HEK293 (cell line): Measurements from ENCODE around the gene GRIA1.

Experiments used
- CTCF ChIA-PET: fragments of 350-600 bp; formaldehyde crosslinking; extraction: SDS; loops from one replicate; lab custom pipeline; 2021; ENCODE audit warnings: antibody characterized with exemption; lab: Yijun Ruan, JAX
- POLR2A ChIA-PET: fragments of 300-600 bp; formaldehyde crosslinking; extraction: SDS; loops from one replicate; lab custom pipeline; 2020; ENCODE audit warnings: antibody characterized with exemption, inconsistent platforms; lab: Yijun Ruan, JAX
- H3K27ac ChIP-seq: fragments of 200-500 bp; sonication (Bioruptor generic); 2 replicates; pipeline ENCODE4 v1.5.1; 2014; ENCODE audit warnings: low read depth, low read length, control low read depth, inconsistent platforms; ENCODE audit errors: extremely low read depth
- H3K36me3 ChIP-seq, 2 experiments: fragments of 200-500 bp in 1 of 2; sonication (Bioruptor generic) in 1 of 2; 1 replicate in 1 of 2; 2 replicates in 1 of 2; pipeline ENCODE4 v1.5.1; 2014 to 2017; ENCODE audit warnings: inconsistent platforms in 2 of 2, low read length in 2 of 2; ENCODE audit not compliant: control insufficient read depth in 2 of 2, insufficient read depth in 1 of 2
- H3K4me1 ChIP-seq: fragments of 200-500 bp; sonication (Bioruptor generic); 2 replicates; pipeline ENCODE4 v1.5.1; 2014; ENCODE audit warnings: mild to moderate bottlenecking, low read length, inconsistent platforms; ENCODE audit not compliant: control insufficient read depth, insufficient read depth
- H3K4me3 ChIP-seq: 2 replicates; pipeline ENCODE4 v1.5.1; 2011; ENCODE audit warnings: low read depth, mild to moderate bottlenecking, control low read depth, low read length, moderate library complexity
- H3K9me3 ChIP-seq: fragments of 200-500 bp; sonication (Bioruptor generic); 2 replicates; pipeline ENCODE4 v1.5.1; 2014; ENCODE audit warnings: low read depth, low read length, inconsistent platforms; ENCODE audit not compliant: control insufficient read depth, insufficient read depth
- GFI1B ChIP-seq: fragments of 450-650 bp; formaldehyde crosslinking; IDR thresholded peaks from 2 replicates; pipeline ENCODE4 v1.5.1; 2016; ENCODE audit warnings: missing biosample characterization, missing genetic modification characterization
- IKZF3 ChIP-seq: fragments of 450-650 bp; IDR thresholded peaks from 2 replicates; pipeline ENCODE4 v1.5.0; 2018; ENCODE audit warnings: missing biosample characterization, mild to moderate bottlenecking, missing genetic modification characterization, moderate library complexity
- OSR2 ChIP-seq: fragments of 450-650 bp; formaldehyde crosslinking; IDR thresholded peaks from 2 replicates; pipeline ENCODE4 v1.5.1; 2016; ENCODE audit warnings: missing biosample characterization, missing genetic modification characterization
- PRDM1 ChIP-seq: fragments of 450-650 bp; formaldehyde crosslinking; IDR thresholded peaks from 2 replicates; pipeline ENCODE4; 2016; ENCODE audit warnings: missing biosample characterization, missing genetic modification characterization
- ZFP3 ChIP-seq: fragments of 450-650 bp; formaldehyde crosslinking; IDR thresholded peaks from 2 replicates; pipeline ENCODE4 v1.5.1; 2016; ENCODE audit warnings: low read depth, missing biosample characterization, missing genetic modification characterization
- ZNF157 ChIP-seq: fragments of 450-650 bp; formaldehyde crosslinking; IDR thresholded peaks from 2 replicates; pipeline ENCODE4 v1.5.1; 2016; ENCODE audit warnings: missing biosample characterization, missing genetic modification characterization
- ZNF391 ChIP-seq: fragments of 450-650 bp; formaldehyde crosslinking; IDR thresholded peaks from 2 replicates; pipeline ENCODE4 v1.5.1; 2016; ENCODE audit warnings: low read depth, missing biosample characterization, missing genetic modification characterization, borderline replicate concordance
- ZNF48 ChIP-seq: fragments of 450-650 bp; formaldehyde crosslinking; IDR thresholded peaks from 2 replicates; pipeline ENCODE4 v1.5.1; 2016; ENCODE audit warnings: missing biosample characterization, missing genetic modification characterization
- ZNF530 ChIP-seq: fragments of 450-650 bp; formaldehyde crosslinking; IDR thresholded peaks from 2 replicates; pipeline ENCODE4 v1.5.1; 2016; ENCODE audit warnings: low read depth, missing biosample characterization, missing genetic modification characterization
- ZNF544 ChIP-seq: fragments of 450-650 bp; formaldehyde crosslinking; IDR thresholded peaks from 2 replicates; pipeline ENCODE4 v1.5.0; 2017; ENCODE audit warnings: missing biosample characterization, missing genetic modification characterization
- ZNF580 ChIP-seq: fragments of 450-650 bp; formaldehyde crosslinking; IDR thresholded peaks from 2 replicates; pipeline ENCODE4 v1.5.1; 2016; ENCODE audit warnings: missing biosample characterization, missing genetic modification characterization
- ZNF621 ChIP-seq: fragments of 450-650 bp; formaldehyde crosslinking; IDR thresholded peaks from 2 replicates; pipeline ENCODE4 v1.5.1; 2017; ENCODE audit warnings: missing biosample characterization, missing genetic modification characterization
- ZNF629 ChIP-seq: fragments of 450-650 bp; formaldehyde crosslinking; IDR thresholded peaks from 2 replicates; pipeline ENCODE4 v1.5.1; 2017; ENCODE audit warnings: missing biosample characterization, missing genetic modification characterization
- ZXDB ChIP-seq: fragments of 450-650 bp; formaldehyde crosslinking; IDR thresholded peaks from 2 replicates; pipeline ENCODE4 v1.5.1; 2016; ENCODE audit warnings: missing biosample characterization, missing genetic modification characterization
- TF ChIP-seq, protein P1 (sequence below): fragments of 450-650 bp; formaldehyde crosslinking; IDR thresholded peaks from 2 replicates; pipeline ENCODE4 v1.5.1; 2017; ENCODE audit warnings: missing biosample characterization, missing genetic modification characterization
- TF ChIP-seq, protein P2 (sequence below): fragments of 450-650 bp; IDR thresholded peaks from 2 replicates; pipeline ENCODE4 v1.5.1; 2018; ENCODE audit warnings: missing biosample characterization, missing genetic modification characterization
- TF ChIP-seq, protein P3 (sequence below): fragments of 450-650 bp; formaldehyde crosslinking; IDR thresholded peaks from 2 replicates; pipeline ENCODE4 v1.5.1; 2016; ENCODE audit warnings: missing biosample characterization, missing genetic modification characterization

Gene GRIA1

GRCh38 chr5:153641183-153641688, 150.8 kb downstream of the GRIA1 start:
- POLR2A ChIA-PET: no interaction called here
- H3K9me3 ChIP-seq: no peaks in the 10 kb centered on the region
- no peak overlapping the region for H3K27ac ChIP-seq
- TF ChIP-seq ZNF530 (tag by site-specific recombination) (no peak), ZNF48 (tag by site-specific recombination) (no peak), ZNF629 (tag by site-specific recombination) (no peak), ZNF544 (tag by site-specific recombination) (no peak), IKZF3 (tag by site-specific recombination) (no peak), ZNF580 (no peak), OSR2 (tag by site-specific recombination) (no peak), ZFP3 (tag by site-specific recombination) (no peak), ZXDB (no peak), PRDM1 (tag by site-specific recombination) (no peak), ZNF391 (tag by site-specific recombination) (no peak)
- TF ChIP-seq, protein P1, sequence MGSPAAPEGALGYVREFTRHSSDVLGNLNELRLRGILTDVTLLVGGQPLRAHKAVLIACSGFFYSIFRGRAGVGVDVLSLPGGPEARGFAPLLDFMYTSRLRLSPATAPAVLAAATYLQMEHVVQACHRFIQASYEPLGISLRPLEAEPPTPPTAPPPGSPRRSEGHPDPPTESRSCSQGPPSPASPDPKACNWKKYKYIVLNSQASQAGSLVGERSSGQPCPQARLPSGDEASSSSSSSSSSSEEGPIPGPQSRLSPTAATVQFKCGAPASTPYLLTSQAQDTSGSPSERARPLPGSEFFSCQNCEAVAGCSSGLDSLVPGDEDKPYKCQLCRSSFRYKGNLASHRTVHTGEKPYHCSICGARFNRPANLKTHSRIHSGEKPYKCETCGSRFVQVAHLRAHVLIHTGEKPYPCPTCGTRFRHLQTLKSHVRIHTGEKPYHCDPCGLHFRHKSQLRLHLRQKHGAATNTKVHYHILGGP: no peak
- TF ChIP-seq, protein P2, sequence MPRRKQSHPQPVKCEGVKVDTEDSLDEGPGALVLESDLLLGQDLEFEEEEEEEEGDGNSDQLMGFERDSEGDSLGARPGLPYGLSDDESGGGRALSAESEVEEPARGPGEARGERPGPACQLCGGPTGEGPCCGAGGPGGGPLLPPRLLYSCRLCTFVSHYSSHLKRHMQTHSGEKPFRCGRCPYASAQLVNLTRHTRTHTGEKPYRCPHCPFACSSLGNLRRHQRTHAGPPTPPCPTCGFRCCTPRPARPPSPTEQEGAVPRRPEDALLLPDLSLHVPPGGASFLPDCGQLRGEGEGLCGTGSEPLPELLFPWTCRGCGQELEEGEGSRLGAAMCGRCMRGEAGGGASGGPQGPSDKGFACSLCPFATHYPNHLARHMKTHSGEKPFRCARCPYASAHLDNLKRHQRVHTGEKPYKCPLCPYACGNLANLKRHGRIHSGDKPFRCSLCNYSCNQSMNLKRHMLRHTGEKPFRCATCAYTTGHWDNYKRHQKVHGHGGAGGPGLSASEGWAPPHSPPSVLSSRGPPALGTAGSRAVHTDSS (tag by site-specific recombination): no peak
- TF ChIP-seq, protein P3, sequence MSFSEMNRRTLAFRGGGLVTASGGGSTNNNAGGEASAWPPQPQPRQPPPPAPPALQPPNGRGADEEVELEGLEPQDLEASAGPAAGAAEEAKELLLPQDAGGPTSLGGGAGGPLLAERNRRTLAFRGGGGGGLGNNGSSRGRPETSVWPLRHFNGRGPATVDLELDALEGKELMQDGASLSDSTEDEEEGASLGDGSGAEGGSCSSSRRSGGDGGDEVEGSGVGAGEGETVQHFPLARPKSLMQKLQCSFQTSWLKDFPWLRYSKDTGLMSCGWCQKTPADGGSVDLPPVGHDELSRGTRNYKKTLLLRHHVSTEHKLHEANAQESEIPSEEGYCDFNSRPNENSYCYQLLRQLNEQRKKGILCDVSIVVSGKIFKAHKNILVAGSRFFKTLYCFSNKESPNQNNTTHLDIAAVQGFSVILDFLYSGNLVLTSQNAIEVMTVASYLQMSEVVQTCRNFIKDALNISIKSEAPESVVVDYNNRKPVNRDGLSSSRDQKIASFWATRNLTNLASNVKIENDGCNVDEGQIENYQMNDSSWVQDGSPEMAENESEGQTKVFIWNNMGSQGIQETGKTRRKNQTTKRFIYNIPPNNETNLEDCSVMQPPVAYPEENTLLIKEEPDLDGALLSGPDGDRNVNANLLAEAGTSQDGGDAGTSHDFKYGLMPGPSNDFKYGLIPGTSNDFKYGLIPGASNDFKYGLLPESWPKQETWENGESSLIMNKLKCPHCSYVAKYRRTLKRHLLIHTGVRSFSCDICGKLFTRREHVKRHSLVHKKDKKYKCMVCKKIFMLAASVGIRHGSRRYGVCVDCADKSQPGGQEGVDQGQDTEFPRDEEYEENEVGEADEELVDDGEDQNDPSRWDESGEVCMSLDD (tag by site-specific recombination): no peak
- no peaks in the 10 kb centered on the region for H3K4me1 ChIP-seq
- no peak overlapping the region for H3K4me3 ChIP-seq
- CTCF ChIA-PET: no interaction called here
- H3K36me3 ChIP-seq: no peaks in the 10 kb centered on the region

DNA sequence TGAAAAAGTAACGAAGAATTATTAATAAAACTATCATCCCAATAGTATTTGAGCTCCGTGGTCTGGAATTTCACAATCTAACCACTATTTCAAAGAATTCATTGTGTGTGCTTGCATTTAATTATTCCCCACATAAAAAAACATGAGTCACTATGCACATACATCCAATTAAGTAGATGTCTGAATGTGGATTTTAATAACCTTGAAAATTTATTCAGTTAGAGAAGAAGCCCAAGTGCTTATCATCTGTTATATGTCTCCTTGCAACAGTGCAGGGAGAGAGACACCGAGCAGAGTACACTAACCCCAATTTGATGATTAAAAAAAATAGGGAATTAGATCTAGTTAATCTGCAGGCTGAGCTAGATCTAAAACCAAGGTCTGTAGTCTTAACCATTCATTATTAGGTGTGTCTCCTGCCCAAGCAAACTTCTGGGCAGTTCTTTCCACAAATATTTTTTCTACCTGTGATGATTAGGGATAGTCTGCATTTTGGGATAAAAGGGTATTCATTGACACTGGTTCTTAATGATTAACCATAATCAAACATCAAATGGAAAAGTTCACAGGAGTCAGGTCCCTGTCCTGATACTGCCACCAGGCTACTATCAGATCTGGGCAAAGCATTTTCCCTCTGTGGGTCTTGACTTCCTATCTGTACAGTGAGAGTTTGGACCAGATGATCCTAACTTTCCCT, 164.2 kb downstream of the GRIA1 start:
- TF ChIP-seq GFI1B (tag by site-specific recombination) (no peak), ZNF157 (tag by site-specific recombination) (no peak), ZNF621 (tag by site-specific recombination) (no peak)
- ChIA-PET POLR2A (no interaction called here), CTCF (interaction anchor here (0.7 kb wide), 1 partner anchor 73 kb away, joined by 4 read pairs; no protein-coding TSS in a partner anchor)
- Histone ChIP-seq H3K9me3 (no peaks in the 10 kb centered on the region), H3K27ac (no peak overlapping the region), H3K4me3 (no peak overlapping the region), H3K36me3 (no peaks in the 10 kb centered on the region), H3K4me1 (no peaks in the 10 kb centered on the region; the same call in 1 of the 2 replicates)
